ENCODE measurements around the gene TNFSF18.
"Not testable (repeated sequence)": the region's sequence is repeated elsewhere in the genome, so short reads cannot be mapped to it uniquely, and the experiment has no call there.

The TNFSF18 gene

DNA sequence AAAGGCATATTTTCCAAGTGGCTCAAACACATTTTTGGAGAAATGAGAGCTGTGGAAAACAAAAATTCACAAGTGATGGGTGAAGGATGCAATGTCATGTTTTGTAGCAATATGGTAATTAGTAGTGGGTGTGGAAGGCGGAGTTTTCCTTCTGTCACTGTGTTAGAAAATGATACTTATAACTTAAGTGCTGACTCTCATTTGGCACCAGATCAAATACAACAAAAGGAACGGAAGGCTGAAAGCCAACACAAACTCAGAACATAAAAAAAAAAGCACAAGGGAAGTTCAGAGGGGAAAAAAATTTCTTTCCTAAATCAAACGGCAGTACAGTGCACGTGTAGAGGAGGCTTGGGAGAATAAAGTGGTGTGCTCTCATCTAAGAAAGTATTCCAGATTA lies at the start of gene TNFSF18:
TSS of gene TNFSF18 (minus strand) at position 77 of the 400 bp plus-strand sequence. CDS start at position 32, 45 bp downstream.
- Mint-ChIP-seq H3K9me3 (no peaks in the 10 kb centered on the region), H3K4me3 (no peak within 1 kb of the TSS), H3K4me1 (ENCODE audit: low read depth) (no peaks in the 10 kb centered on the region), H3K27me3 (ENCODE audit: low read depth) (peaks cover 15% of the 10 kb centered on the region), H3K36me3 (ENCODE audit: low read depth) (no peaks in the 10 kb centered on the region), H3K27ac (no peak within 1 kb of the TSS)

GRCh38 chr1:173099166-173099565 lies 48.4 kb upstream of the TNFSF18 start:
- Mint-ChIP-seq H3K4me3 (no peak overlapping the region), H3K4me1 (ENCODE audit: low read depth) (no peaks in the 10 kb centered on the region), H3K27me3 (ENCODE audit: low read depth) (peaks cover 6% of the 10 kb centered on the region), H3K27ac (no peak overlapping the region), H3K36me3 (ENCODE audit: low read depth) (no peaks in the 10 kb centered on the region), H3K9me3 (peaks cover 3% of the 10 kb centered on the region)

DNA sequence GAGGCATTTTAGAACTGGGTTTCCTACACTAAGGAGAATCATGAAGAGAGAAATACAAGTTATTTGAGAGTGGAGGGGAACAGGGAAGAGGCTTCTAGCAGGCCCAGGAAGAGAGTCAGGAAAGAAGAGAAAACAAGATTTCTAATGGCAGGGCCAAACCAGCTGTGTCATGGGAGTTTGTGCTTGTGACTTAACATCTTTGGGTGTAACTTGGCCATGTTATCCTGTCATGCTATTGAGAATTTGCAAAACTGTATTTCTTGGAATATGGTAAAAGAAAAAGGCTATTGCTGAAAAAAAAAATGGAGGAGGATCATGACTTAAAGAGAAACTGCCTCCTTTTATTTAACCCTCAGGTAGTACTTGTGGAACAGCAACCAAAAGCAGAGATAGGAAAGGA lies 47.4 kb upstream of the TNFSF18 start:
- H3K27me3 Mint-ChIP-seq (ENCODE audit: low read depth): peaks cover 6% of the 10 kb centered on the region
- H3K27ac Mint-ChIP-seq: no peak overlapping the region
- peaks cover 3% of the 10 kb centered on the region for H3K9me3 Mint-ChIP-seq
- H3K4me3 Mint-ChIP-seq: no peak overlapping the region
- no peaks in the 10 kb centered on the region for H3K36me3 Mint-ChIP-seq (ENCODE audit: low read depth)
- no peaks in the 10 kb centered on the region for H3K4me1 Mint-ChIP-seq (ENCODE audit: low read depth)

DNA sequence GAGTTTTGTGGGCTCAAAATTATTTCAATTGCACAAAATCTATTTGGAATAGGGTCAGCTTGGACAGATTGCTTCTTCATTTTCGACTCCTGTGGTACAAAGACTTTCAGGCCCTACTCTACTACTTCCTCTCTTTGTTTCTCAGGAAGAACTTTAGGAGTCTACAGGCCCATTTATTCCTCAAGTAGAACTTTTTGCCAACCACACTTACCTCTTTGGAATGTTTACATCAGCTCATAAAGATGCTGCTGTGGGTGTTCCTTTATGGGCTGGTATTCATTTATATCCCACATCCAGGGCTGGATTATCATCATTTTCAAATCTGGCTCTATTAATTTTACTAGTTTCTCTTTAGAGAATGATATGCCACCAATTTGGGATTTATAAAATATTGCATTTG lies 46.3 kb upstream of the TNFSF18 start:
- H3K36me3 Mint-ChIP-seq (ENCODE audit: low read depth): no peaks in the 10 kb centered on the region
- H3K4me3 Mint-ChIP-seq: no peak overlapping the region
- peaks cover 6% of the 10 kb centered on the region for H3K27me3 Mint-ChIP-seq (ENCODE audit: low read depth)
- no peaks in the 10 kb centered on the region for H3K9me3 Mint-ChIP-seq
- no peak overlapping the region for H3K27ac Mint-ChIP-seq
- no peaks in the 10 kb centered on the region for H3K4me1 Mint-ChIP-seq (ENCODE audit: low read depth)

GRCh38 chr1:173095632-173096031 lies 44.9 kb upstream of the TNFSF18 start:
- peaks cover 13% of the 10 kb centered on the region for H3K27me3 Mint-ChIP-seq (ENCODE audit: low read depth)
- H3K27ac Mint-ChIP-seq: no peak overlapping the region
- H3K4me1 Mint-ChIP-seq (ENCODE audit: low read depth): no peaks in the 10 kb centered on the region
- no peaks in the 10 kb centered on the region for H3K9me3 Mint-ChIP-seq
- H3K36me3 Mint-ChIP-seq (ENCODE audit: low read depth): no peaks in the 10 kb centered on the region
- no peak overlapping the region for H3K4me3 Mint-ChIP-seq

DNA sequence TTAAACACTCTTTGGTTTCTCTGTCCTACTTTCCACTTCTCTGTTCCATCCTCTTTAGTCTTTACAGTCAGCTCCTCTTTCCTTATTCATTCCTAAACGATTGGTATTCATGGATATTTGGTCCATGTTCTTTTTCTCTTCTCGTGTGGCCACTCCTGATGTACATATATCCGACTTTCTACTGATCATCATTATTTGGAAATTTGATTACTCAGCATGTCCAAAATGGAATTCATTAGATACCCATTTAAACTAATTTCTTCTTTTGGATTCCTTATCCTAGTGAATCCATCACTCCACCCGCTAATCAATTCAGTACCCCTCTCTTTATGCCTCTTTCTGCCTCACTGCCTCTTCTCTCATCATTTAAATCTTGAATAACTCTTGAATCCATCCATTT lies 43.8 kb upstream of the TNFSF18 start:
- Mint-ChIP-seq H3K27ac (no peak overlapping the region), H3K9me3 (no peaks in the 10 kb centered on the region), H3K36me3 (ENCODE audit: low read depth) (no peaks in the 10 kb centered on the region), H3K4me3 (no peak overlapping the region), H3K4me1 (ENCODE audit: low read depth) (no peaks in the 10 kb centered on the region), H3K27me3 (ENCODE audit: low read depth) (peaks cover 17% of the 10 kb centered on the region)

DNA sequence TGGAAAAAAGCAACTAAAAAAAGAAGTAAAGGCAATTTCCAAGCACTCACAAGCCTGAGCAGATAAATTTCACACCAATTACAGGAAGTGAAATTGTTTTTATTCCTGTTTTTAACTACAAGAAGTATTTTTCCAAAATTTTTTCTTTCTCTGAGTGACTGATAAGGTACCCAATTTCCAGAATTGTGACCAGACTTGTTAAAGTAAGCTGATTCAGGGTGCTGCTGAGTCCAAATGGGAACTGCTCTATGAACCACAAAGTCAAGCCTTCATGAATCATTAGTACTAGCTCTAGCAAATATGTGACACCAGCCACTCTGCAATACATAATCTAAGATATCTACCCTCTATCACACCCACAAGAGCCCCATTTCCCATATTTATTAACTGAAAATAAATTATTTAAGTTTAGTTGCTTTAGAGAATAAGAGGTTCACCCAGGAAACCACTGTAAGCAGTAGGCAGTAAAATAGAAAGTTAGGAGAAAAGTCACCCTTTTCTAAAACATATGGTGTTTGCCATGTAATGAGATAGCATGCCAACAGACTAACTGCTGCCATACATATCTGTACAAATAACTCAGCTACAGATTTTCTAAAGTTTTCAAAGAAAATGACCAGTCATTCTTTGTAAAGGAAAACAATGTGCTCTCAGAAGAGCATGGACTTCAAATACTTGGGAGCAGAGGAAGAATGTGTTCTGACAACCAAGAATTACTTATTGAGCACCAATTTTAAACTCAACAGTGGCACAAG lies 43.1 kb upstream of the TNFSF18 start:
- Mint-ChIP-seq H3K27me3 (ENCODE audit: low read depth) (peaks cover 17% of the 10 kb centered on the region), H3K36me3 (ENCODE audit: low read depth) (no peaks in the 10 kb centered on the region), H3K4me1 (ENCODE audit: low read depth) (no peaks in the 10 kb centered on the region), H3K4me3 (no peak overlapping the region), H3K9me3 (no peaks in the 10 kb centered on the region), H3K27ac (no peak overlapping the region)

DNA sequence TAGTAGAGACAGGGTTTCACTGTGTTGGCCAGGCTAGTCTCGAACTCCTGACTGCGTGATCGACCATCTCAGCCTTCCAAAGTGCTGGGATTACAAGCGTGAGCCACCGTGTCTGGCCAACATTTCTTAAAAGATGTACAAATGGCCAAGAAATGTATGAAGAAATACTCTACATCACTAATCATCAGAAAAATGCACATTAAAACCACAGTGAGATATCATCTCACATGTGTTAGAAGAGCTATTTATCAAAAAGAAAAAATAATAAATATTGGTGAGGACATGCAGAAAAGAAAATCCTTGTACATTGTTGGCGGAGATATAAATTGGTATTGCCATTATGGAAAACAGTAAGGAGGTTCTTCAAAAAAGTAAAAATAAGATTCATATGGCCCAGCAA lies 33.6 kb upstream of the TNFSF18 start:
- no peak overlapping the region for H3K27ac Mint-ChIP-seq
- H3K36me3 Mint-ChIP-seq (ENCODE audit: low read depth): no peaks in the 10 kb centered on the region
- no peaks in the 10 kb centered on the region for H3K4me1 Mint-ChIP-seq (ENCODE audit: low read depth)
- H3K27me3 Mint-ChIP-seq (ENCODE audit: low read depth): peaks cover 5% of the 10 kb centered on the region
- peaks cover 3% of the 10 kb centered on the region for H3K9me3 Mint-ChIP-seq
- H3K4me3 Mint-ChIP-seq: no peak overlapping the region

DNA sequence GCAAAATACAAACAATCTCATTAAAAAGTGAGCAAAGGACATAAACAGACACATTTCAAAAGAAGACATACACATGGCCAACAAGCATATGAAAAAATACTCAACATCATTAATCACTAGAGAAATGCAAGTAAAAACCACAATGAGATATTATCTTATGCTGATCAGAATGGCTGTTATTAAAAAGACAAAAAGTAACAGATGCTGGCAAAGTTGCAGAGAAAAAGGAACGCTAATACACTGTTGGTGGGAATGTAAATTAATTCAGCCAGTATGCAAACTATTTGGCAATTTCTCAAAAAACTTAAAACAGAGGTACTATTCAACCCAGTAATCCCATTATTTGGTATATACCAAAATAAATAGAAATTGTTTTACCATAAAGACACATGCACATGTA lies 32.2 kb upstream of the TNFSF18 start:
- H3K4me3 Mint-ChIP-seq: no peak overlapping the region
- H3K4me1 Mint-ChIP-seq (ENCODE audit: low read depth): no peaks in the 10 kb centered on the region
- H3K27me3 Mint-ChIP-seq (ENCODE audit: low read depth): peaks cover 5% of the 10 kb centered on the region
- no peak overlapping the region for H3K27ac Mint-ChIP-seq
- H3K36me3 Mint-ChIP-seq (ENCODE audit: low read depth): no peaks in the 10 kb centered on the region
- H3K9me3 Mint-ChIP-seq: peaks cover 3% of the 10 kb centered on the region

DNA sequence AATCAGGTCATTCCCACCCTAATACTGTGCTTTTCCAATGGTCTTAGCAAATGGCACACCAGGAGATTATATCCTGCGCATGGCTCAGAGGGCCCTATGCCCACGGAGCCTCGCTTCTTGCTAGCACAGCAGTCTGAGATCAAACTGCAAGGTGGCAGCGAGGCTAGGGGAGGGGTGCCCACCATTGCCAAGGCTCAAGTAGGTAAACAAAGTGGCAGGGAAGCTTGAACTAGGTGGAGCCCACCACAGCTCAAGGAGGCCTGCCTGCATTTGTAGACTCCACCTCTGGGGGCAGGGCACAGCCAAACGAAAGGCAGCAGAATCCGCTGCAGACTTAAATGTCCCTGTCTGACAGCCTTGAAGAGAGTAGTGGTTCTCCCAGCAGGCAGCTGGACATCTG lies 23.5 kb upstream of the TNFSF18 start:
- H3K27ac Mint-ChIP-seq, H3K4me3 Mint-ChIP-seq: not testable (repeated sequence)

GRCh38 chr1:173064011-173064410 lies 13.3 kb upstream of the TNFSF18 start:
- Mint-ChIP-seq H3K4me1 (ENCODE audit: low read depth) (no peaks in the 10 kb centered on the region), H3K9me3 (no peaks in the 10 kb centered on the region), H3K27me3 (ENCODE audit: low read depth) (no peaks in the 10 kb centered on the region), H3K36me3 (ENCODE audit: low read depth) (no peaks in the 10 kb centered on the region), H3K4me3 (no peak overlapping the region), H3K27ac (no peak overlapping the region)

More for the DNA sequence above, 23.5 kb upstream of the TNFSF18 start:
- H3K4me1 Mint-ChIP-seq (ENCODE audit: low read depth); H3K27me3 Mint-ChIP-seq (ENCODE audit: low read depth); H3K36me3 Mint-ChIP-seq (ENCODE audit: low read depth): not testable (repeated sequence)
- H3K9me3 Mint-ChIP-seq: peaks cover 16% of the 10 kb centered on the region

- Mint-ChIP-seq H3K4me3 (no peak overlapping the region), H3K27ac (no peak overlapping the region), H3K9me3 (no peaks in the 10 kb centered on the region), H3K36me3 (ENCODE audit: low read depth) (no peaks in the 10 kb centered on the region), H3K27me3 (ENCODE audit: low read depth) (no peaks in the 10 kb centered on the region), H3K4me1 (ENCODE audit: low read depth) (no peaks in the 10 kb centered on the region)
Measured at GRCh38 chr1:173063171-173063570, 12.4 kb upstream of the TNFSF18 start.

- H3K4me3 Mint-ChIP-seq: no peak overlapping the region
Measured at GRCh38 chr1:173062150-173062938, 11.6 kb upstream of the TNFSF18 start.

GRCh38 chr1:173058556-173058955 lies 7.8 kb upstream of the TNFSF18 start:
- Mint-ChIP-seq H3K4me3 (no peak overlapping the region), H3K36me3 (ENCODE audit: low read depth) (no peaks in the 10 kb centered on the region), H3K9me3 (no peaks in the 10 kb centered on the region), H3K4me1 (ENCODE audit: low read depth) (no peaks in the 10 kb centered on the region), H3K27me3 (ENCODE audit: low read depth) (peaks cover 9% of the 10 kb centered on the region), H3K27ac (no peak overlapping the region)

More at GRCh38 chr1:173062150-173062938, 11.6 kb upstream of the TNFSF18 start:
- no peaks in the 10 kb centered on the region for H3K9me3 Mint-ChIP-seq
- H3K4me1 Mint-ChIP-seq (ENCODE audit: low read depth): no peaks in the 10 kb centered on the region
- H3K27ac Mint-ChIP-seq: no peak overlapping the region
- H3K36me3 Mint-ChIP-seq (ENCODE audit: low read depth): no peaks in the 10 kb centered on the region
- H3K27me3 Mint-ChIP-seq (ENCODE audit: low read depth): no peaks in the 10 kb centered on the region

GRCh38 chr1:173057984-173058383 lies 7.2 kb upstream of the TNFSF18 start:
- Mint-ChIP-seq H3K27me3 (ENCODE audit: low read depth) (peaks cover 9% of the 10 kb centered on the region), H3K36me3 (ENCODE audit: low read depth) (no peaks in the 10 kb centered on the region), H3K4me3 (no peak overlapping the region), H3K4me1 (ENCODE audit: low read depth) (no peaks in the 10 kb centered on the region), H3K27ac (no peak overlapping the region), H3K9me3 (no peaks in the 10 kb centered on the region)

Data from T-helper 1 cell treated with Interleukin-12 subunit alpha and Interleukin-12 subunit beta and Interleukin-4 antibody, amounts not matched to agents 30 μg/mL and 1 μg/mL, for 36 hours (primary cell).